ENCODE measurements around the gene OPN5.

OPN5 gene

DNA sequence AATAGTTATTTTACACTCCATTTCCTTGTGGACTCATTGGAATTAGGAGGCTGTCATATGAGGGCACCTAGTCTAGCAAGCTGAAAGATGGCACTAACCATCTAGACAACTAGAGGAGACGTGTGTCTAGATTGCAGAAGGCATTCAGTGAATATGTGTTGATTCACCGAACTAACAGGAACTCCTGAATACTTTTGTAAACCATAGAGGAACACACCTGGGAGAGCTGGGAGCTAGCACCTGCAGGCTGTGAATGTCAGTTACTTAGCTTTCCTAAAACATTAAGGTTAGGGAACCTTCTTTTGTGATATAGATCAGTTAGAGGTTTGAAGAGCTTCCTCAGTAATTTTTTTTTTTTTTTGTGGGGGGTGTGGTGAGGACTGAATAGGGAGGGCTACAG, 7.7 kb downstream of the OPN5 start:
- DNase-seq: no peak

DNA sequence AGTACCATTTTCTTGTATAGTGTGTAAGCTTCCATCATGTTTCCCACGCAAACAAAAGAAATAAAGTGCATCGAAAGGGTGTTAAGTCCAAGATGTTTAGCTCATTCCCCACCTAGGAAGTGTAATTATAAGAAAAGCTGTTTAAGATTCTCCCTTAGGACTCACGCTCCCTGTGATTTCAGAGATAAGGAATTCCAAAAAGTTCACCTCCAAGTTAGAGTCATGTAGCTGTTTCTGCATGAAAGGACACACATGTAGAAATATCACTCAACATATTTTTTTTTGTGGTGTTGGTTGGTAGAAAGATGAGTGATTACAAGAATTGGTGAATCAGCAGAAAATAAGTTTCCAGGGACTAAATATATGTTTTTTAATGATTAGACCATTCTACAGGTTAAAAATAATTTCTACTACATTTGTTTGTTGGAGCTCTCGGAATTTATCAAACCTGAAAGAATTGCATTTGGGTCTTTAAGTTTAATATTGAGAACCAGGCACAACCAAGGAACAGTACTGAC, 10.4 kb downstream of the OPN5 start:
- DNase-seq: no peak

DNA sequence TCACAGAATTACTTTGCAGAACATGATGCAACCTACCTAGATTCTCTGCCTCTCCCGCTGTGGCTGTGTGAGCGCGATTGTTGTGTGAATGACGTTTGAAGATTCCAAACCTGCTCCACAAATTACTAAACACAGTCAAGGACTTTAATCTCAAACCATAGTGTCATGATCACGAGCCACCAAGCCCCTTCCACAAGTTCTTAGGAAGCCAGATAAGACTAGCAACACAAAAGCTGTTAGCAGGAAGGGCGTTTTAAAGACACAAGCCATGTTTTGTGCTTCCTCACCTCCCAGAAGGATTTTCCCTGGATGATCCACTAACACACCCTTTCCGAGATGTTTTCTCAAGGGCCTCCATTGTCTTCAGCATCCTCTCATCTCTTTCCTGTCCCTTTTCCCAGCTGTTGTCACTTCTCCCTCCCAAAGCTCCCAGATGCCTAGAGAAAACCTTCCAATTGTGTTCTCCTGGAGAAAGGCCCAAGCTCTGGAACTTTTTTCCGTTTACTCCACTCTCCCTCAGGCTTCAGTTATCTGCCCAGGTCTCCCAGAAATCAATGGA, 12.8 kb downstream of the OPN5 start:
- no peak for DNase-seq

DNA sequence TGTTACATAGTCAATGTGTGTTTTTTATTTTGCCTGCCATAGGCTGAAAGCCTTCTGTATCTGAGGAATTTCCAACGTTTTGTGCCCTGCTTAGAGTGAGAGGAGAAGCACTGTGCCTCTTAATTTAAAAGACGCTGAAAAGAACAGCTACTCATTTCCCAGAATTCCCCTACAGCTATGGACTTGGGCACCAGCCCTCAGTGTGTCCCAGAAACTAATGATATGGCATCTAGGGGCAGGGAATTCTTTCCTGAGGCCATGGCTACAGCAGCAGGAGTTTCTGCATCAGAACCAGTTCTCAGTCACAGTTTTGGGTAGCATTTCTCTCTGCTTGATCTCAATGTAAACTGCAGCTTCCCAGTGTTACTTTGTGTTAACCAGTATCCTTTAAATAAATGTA, 20.2 kb downstream of the OPN5 start:
- DNase-seq: no peak

DNA sequence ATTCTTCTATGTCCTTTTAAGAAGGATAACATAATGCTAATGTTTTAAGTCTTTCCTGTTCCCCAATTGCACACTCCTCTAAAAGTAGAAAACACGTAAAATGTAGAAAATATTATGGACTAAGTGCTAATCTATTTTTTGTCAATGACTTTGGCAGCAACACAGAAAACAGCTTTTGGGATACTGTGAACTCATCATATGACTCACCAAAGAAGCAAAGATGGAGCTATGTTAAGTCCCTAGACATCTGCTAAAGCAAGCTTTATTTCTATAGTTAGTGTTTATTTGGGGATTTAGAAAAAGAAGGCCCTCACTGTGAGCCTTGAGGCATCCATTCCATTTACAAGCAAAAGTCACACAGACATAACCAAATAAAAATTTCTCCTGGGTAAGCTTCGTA, 23.0 kb downstream of the OPN5 start:
- DNase-seq: no peak

DNA sequence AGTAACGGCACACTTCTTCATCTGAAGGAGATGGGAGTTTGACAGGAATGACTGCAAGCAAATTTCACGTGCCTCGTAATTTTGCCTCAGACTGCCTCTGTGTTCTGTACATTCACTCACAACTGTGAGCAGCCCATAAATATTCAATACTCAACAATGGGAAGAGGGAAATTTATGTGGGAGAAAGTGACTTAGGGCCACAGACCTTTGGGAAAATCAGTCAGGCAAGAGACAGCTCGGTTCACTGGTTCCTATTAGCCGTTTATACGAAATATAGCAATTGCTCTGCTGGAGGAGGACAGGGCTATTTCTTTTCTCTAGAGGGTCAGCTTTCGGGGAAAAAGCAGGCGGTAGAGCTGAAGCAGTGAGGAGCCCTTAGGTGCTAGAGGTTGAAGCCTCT, 28.0 kb downstream of the OPN5 start:
- DNase-seq: no peak

DNA sequence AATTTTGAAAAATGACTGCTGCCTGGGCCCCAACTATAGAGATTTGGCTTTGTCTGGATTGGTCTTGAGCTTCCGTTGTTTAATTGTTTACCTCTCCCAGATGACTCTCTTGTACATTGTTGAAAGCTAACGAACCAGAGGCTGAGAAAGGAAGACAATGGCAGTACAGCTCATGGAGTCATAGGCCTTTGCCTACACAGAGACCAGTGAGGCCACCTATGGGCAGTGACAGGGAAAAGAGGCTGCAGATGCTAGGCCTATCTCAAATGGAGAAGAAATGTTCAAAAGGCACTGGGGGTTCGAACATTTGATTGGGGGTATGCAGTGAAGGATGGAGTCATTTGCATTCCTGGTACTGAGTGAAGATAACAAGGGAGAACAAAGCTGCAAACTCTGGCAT, 29.1 kb downstream of the OPN5 start:
- DNase-seq: no peak

DNA sequence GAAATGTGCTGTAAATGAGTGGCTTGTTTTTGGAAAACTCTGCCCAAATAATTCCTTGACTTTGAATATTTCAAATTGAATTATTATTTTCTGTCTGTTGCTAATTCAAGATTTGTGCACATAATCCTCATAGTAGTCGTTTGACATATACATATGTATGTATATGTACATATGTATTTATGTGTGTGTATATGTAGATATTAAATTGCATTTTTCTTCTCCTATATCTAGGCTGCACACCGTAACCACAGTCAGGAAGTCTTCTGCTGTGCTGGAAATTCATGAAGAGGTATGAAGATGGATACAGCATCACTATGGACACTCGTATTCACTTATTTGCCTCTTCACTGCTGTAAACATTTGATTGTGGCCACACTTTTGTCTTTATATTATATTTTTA, 29.6 kb downstream of the OPN5 start:
- no peak for DNase-seq

DNA sequence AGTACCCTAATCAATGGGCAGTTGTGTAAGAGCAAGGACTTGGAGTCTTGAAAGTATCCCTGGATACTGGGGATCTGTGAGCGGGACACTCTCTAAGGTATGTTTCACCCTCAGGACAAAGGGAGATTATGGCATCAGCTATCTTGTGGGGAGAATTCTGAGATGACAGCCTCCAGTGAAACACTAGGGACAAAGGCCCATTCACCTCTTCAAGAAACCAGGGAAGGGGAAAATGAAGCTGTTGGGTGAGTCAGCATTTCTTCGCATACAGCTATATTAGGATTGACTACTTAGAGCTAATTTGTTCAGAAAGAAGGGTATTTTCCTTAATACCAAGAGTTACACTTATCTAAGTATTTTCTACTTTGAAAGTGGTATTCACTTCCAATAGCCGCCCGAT, 35.9 kb downstream of the OPN5 start:
- DNase-seq: no peak

DNA sequence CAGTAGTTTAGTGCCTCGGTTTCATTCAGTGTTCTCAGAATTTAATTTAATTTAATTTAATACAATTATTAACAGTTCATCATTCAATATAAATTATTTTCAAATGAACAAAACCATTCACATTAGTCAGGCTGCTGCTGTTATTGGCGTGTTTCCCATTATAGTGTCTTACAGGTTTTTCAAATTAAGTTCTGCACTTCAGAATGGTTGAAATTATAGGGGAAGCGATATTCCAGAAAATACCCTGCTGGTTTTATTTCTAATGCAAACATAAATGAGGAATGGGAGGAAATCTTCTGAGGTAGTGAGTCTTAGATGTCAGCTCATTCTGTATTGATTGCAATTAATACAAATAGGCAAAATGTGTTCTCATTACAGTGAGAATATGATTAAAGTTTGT, 37.6 kb downstream of the OPN5 start:
- DNase-seq: no peak

DNA sequence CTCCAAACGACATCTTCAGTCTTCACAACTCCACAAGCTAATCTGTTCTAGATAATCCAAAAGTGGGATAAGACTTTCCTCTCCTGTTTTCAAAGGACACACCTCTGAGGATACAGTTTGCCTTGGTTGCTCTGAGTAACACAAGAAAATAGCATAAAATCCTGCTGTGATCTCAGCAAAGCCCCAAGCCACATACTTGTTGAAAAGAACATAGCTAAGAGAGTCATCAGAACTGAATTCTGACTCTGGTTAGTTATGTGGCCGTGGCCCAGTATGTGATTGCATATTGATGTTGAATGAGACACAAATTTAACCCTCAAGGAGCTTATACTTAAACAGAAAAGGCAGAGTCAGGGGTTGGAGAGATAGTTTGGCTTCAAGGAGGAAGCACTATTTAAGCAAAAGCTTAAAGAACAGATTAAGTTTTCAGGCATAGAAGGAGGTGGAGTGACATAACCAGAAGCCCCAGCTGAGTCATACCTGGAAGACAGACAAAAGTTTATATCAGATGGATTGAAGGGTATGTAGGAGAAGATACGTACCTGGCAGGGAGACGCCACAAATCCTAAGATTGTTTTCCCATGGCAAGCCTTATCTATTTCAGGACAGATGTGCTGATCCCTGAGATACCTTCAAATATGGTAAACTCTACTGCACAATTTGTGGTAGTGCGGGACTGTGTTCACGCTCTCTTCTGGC, 41.2 kb downstream of the OPN5 start:
- no peak for DNase-seq

DNA sequence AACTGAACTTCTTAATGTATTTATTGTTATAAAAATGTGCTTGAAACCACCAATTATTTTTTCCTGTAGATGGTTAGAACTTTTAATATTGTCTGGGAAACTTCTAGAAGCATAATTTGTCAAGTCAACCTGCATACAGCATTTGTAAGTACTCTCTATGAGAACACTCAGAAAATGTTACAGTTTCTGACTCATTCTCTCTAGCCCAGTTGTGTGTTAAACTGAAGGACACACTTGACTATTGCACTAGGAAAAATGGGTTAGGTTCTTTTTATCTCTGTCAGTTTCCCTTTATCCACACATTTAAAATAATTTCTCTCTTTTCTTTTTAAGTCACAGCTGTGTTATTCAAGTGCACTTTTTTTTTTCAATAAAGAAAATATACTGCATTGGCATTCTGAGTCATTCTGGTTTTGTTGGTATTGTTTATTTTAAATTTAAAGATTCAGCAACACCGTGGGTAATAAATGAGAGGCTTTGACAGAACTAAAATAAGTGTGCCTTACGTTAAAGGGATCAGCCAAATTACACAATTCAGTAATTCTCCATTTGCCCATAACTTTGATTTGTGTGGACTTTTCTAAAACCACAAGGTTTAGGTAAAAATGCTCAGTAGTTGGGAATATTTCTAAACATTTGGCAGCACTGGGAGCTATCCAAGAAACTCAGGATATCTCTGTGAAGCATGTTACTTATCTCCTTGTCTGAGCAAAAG, 50.7 kb downstream of the OPN5 start:
- no peak for DNase-seq

DNA sequence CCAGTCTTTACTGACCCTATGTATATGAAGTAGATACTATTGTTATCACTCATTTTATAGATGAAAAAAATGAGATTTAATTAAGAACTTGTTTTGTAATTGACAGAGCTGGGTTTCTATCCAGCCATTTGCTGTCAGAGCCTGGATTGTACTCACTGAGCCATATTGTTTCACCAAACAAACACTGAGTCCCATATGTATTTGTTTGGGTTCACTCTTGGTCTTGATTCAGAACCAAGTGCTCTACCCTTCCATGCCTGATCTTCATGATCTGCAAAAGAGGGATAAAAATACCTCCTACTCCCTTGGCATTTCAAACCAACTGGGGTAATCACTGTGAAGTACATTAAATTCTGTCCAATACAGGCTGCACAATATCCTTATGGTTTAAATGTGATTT, 52.4 kb downstream of the OPN5 start:
- DNase-seq: no peak

DNA sequence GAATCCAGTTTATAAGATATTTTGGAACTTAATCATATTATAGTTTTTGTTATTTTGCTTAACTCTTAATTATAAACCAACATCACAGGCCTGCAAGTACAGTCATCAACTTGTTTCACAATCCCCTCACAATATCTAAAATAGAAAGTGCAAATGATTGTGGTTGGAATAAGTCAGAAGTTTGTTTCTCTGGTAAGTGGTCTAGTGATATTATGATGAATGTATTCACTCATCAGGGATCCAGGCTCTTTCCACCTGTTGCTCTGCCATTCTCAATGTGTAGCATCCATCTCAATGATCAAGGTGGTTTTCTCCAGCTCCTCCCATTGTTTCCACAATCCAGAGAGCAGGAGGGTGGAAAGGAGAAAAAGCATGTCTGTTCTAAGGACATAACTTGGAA, 54.2 kb downstream of the OPN5 start:
- no peak for DNase-seq

DNA sequence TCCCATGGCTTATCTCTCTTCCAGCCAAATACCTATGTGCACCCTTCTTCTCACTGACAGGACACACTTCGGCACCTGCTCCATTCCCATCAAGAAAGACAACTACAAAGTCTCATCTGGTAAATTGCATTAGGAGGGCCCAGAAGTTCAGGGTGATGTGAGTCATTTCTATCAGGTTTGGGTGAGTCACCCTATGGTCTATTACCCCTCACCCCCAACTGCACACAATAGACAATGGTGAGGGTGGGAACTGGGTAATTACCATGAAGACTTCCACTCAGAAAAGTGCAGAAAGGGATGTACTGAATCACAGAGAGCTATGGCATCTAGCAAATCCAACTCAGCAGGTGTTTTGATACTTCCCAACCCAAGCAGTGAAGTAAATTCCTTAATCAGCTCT, 54.8 kb downstream of the OPN5 start:
- DNase-seq: no peak

DNA sequence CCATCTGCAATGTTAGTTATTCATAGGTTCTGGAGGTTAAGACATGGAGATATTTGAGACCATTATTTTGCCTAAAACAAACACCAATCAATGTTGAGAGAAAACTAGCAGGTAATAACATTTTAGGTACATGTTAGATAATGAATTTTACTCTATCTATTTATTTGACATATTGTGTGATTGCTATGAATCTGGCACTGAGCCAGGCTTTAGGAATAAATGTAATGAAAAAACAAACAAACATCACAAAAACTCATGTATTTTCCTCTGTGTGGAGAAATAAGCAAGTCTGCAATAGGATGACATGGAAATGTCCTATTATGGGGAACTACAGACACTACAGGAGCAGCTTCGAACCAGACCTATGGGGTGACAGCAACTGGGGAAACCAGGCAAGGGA, 57.8 kb downstream of the OPN5 start:
- no peak for DNase-seq

DNA sequence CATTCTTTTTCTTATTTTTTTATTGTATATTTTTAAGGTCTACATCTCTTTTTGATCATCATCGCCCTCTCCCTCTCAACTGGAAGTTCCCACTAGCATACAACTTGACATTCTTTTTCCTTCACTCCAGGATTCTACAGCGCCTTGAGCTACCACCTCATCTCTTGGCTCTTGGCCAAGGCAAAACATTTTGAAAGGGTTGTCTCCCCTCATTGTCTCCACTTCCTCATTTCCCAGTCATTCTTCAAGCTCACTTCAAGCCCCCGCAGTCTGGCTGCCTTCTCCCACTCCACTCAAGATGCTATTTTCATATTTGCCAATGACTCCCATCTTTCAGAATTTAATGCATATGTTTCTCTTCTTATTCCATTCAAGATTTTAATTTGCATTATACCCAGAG, 63.0 kb downstream of the OPN5 start:
- no peak for DNase-seq

DNA sequence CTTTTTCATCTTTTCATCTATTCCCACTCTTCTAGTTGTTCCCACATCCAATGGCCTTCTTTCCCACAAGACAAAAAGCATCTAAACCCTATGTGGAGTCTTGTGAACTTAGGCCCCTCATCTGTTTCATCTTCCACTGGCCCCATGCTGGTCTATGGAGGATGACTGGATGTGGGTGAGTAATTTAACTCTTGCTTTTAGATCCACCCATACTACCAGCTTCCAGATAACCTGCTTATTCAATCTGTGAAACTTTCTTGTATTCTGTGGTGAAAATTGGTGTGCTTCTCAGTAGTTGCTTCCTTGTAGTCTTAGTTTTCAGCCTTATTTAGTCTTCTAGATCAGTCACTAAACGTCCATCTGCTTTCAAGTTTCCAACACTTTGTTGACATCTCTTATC, 64.9 kb downstream of the OPN5 start:
- DNase-seq: no peak

DNA sequence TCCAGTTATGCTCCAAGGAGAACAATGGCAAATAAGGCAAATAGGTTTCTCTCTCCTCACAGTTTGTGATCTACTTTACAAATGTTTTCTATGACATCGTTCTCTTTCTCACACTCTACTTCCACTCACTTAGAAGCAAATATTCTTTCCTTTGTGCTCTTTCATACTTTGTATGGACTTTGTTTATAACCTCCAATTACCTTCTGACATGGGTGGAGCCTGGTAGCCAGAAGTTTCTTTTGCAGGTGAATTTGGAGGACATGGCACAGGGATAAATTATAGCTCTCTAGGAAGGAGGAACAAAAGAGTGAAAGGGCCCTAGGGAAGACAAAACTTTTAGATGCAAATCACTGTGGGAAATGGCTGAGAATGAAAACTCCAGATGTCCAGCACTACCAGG, 69.3 kb downstream of the OPN5 start:
- DNase-seq: no peak

DNA sequence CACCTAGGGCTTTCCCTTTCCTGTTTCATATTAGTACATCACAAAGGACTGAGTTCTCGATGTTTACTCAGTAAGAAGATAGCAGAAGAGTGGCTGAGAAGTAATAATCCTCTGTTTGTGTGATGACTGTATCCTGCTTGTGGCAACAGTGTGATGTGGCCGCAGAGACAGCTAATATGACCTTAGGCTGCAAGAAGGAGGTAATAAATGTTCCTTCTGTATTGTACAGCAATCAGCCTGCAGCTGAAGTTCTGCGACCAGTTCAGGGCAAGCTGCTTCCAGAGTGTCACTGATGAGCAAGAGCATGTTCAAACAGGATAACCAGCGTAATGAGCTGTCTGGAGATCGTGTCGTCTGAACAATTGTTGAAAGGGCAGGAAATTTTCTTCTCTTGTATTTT, 70.9 kb downstream of the OPN5 start:
- DNase-seq: no peak

DNA sequence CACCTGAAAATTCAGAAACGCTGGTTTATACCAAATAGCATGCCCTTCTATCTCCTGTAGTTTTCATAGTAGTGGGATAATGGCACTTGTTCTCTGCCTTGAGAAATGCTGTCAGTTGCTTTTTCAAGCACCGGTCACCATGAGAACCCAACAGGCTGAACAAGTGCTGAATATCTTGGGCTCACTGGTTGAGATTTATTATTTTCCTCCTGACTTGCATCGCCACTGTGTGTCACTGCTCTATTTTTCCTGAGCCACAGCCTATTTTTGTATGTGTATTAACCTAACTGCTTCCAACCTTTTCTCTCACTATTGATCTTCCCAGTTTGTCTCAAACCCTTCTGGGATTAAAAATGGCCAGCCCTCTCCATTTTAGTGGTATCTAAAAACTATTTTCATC, 71.9 kb downstream of the OPN5 start:
- no peak for DNase-seq

DNA sequence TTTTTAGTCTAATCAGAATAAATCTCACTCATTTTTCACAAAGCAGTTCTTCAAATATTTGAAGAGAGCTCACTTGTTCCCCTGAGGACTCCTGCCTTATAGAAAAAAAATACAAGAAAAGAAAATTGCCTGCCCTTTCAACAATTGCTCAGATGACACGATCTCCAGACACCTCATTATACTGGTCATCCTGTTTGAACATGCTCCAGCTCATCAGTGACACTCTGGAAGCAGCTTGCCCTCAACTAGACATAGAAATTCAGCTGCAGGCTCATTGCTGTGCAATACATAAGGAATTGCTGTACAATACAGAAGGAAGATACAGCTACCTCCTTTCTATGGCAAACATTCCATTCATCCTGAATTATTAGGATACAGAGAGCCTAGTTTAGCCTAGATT, 73.1 kb downstream of the OPN5 start:
- DNase-seq: no peak

DNA sequence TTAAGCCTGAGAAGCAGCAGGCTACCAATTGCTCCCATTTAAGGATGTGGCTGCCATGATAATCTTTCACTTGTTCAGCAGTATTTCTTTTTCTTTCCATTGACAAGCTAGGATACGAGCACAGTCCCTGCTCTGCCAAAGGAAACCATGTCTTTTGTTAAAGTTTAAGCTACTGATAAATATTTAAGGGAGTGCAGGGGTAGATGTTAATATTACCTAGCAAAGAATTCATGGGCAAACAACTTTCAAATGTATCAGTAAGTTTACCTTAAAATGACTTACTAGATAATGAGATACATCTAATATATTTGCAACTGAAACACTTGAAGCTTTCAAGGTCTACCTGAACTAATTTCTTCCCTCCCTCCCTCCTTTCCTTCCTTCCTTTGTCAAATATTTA, 77.3 kb downstream of the OPN5 start:
- DNase-seq: no peak

DNA sequence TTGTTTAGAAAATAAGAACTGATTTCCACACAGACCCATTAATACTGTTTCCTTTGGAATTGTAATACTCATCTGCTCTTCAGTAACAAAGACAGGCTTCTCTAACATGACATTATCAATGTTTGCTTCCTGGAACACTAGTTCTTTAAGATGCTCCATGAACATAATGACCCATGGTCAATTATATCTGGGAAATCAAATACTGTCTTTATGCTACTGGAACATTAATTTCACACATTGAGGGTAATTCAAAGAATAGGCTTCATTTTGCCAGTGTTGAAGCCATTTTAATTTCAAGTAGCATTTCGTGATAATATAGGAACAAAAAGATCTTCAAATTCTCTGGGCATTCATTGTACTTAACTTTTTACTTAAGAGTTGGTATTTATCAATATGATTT, 80.9 kb downstream of the OPN5 start:
- no peak for DNase-seq

DNA sequence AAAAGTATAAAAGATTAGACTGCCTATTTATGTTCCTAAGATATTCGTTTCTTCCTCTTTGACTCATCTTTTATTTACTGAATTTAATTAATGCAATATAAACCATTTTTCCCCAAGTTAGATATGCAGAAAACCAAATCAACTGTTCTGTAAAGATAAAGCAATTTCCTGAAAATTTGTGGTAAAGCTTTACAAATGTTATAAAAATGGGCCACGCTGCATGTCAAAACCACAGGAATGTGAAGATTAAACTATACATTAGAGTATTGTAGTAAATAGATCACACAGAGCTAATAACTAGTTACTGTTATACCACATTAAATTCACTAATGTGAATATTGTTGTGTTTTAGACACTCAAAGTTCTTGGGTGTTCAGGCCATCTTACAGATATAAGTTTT, 83.4 kb downstream of the OPN5 start:
- no peak for DNase-seq

Data from NCI-H1092 treated with DMSO at 0.1 percent for 48 hours (cell line).